Measurements from ENCODE around the gene HOXA13. TPM values are rescaled to one million over a fixed set of nuclear protein-coding genes. Genes with fewer than 3 reads are reported as not detected.
A peak's percentile ranks its signal among the peaks of the same experiment; 100 is the strongest.

HOXA13 gene
- total RNA-seq, 4 donors from 2014 or later = not detected

GRCh38 chr7:27215356-27215755, 15.5 kb upstream of the HOXA13 start:
- Histone ChIP-seq H3K36me3 (no peaks in the 10 kb centered on the region), H3K4me3 (no peak overlapping the region), H3K27me3 (peaks cover 0 to 40% of the 10 kb centered on the region in 2 donors), H3K4me1 (peaks cover 0 to 24% (median 0%) of the 10 kb centered on the region in 4 donors), H3K9me3 (no peaks in the 10 kb centered on the region), H3K27ac (no peak overlapping the region)
- TF ChIP-seq CTCF (IDR thresholded peaks at IDR 0.05) (no peak), POLR2A (IDR thresholded peaks at IDR 0.05) (no peak)
- no peak for DNase-seq

GRCh38 chr7:27214239-27214950, 14.5 kb upstream of the HOXA13 start:
- no peak overlapping the region for H3K4me3 ChIP-seq
- no peaks in the 10 kb centered on the region for H3K9me3 ChIP-seq
- DNase-seq = no peak
- H3K4me1 ChIP-seq = peaks cover 0 to 23% (median 0%) of the 10 kb centered on the region in 4 donors
- H3K27ac ChIP-seq = no peak overlapping the region
- H3K27me3 ChIP-seq = peaks cover 0 to 38% of the 10 kb centered on the region in 2 donors
- no peaks in the 10 kb centered on the region for H3K36me3 ChIP-seq
- TF ChIP-seq CTCF (IDR thresholded peaks at IDR 0.05) (no peak), POLR2A (IDR thresholded peaks at IDR 0.05) (no peak)

DNA sequence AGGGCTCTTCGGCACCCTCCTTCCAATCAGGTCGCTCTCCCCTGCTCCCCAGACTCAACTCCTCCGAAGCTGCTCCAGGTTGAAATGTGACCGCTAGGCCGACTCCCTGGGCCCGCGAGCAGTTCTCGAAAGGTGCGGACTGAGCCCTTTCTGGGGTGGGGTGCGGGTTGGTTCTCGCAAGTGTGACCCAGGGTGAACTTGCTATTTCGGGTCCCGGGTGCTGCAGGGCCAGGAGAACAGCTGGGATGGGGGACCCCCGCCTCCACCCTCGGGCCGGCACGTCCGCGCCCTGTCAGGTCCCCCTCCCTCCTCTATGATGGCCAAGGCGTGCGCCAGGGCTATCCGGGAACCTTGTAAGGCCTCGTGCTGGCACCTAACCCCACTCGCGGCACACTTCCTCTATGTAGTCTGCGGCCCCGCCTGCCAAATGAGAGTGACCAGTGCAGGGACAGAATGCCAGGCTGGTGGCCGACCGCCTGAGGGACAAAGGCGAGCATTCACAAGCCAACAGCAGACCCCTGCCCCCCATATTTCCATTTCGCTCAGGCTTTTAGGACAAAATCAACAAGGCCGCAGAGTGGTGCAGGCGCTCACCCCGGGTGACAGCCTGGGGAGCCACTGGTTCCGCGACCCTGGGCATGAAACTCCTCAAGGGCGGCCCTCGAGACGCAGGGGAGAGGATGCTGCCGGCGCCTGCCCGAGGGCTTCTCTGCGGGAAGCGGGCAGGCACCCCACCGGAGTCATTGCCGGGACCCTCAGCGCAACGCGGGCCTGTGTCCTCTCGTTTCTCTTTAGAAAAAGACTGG, 13.7 kb upstream of the HOXA13 start:
- Histone ChIP-seq H3K27ac (no peak overlapping the region), H3K4me1 (peaks cover 0 to 23% (median 0%) of the 10 kb centered on the region in 4 donors), H3K27me3 (peaks cover 0 to 37% of the 10 kb centered on the region in 2 donors), H3K36me3 (no peaks in the 10 kb centered on the region), H3K9me3 (no peaks in the 10 kb centered on the region), H3K4me3 (no peak overlapping the region)
- peak in 1 of 3 donors; percentile 46 for DNase-seq
- TF ChIP-seq POLR2A (IDR thresholded peaks at IDR 0.05) (no peak), CTCF (IDR thresholded peaks at IDR 0.05) (no peak)

DNA sequence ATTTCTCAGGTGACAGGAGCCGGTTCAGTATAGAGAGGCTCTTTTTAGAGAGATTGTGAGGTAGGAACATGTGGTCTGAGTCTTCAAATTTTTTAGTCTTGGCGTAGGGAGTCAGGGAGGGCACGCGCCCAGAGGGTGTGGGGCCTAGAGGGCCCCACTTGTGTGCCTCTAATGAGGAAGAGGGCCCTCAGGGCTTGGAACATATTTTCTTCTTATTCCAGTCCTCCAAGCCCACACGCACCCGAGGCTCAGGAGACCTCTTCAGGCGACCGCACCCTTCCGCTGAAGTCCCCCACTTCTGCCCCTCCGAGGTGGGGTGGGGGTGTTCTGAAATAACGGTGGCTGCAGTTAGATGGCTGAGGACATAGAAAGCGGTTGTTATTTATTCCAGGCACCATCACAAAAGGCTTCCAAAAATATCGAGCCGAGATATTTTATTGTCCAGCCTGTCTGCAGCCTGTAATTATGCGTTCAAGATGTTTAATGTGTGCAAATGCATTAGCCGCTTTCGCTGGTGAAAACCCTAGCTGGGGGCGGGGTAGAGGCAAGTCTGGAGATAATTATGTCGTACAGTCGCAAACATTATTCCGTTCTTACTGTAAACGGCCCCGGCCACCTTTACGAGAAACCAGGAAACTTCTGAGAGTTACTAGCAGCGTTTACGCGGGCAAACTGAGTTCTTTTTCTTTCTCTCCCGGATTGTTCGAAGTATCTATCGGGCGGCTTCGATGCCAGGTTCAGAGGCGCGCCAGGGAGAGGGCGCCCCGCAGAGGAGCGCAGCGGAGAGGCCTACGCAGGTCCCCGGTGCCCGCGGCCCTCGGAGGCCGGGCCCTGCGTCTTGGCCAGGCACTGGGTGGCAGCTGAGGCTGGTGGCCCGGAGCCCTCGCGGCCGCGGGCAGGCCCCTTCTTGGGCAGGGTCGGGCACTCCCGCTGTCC, 12.9 kb upstream of the HOXA13 start:
- H3K4me1 ChIP-seq = peaks cover 0 to 23% (median 0%) of the 10 kb centered on the region in 4 donors
- H3K4me3 ChIP-seq = no peak overlapping the region
- TF ChIP-seq POLR2A (IDR thresholded peaks at IDR 0.05) = no peak
- TF ChIP-seq CTCF (IDR thresholded peaks at IDR 0.05) = no peak
- H3K27ac ChIP-seq = no peak overlapping the region
- no peaks in the 10 kb centered on the region for H3K9me3 ChIP-seq
- DNase-seq = peak in 1 of 3 donors; percentile 45
- no peaks in the 10 kb centered on the region for H3K36me3 ChIP-seq
- peaks cover 0 to 37% of the 10 kb centered on the region in 2 donors for H3K27me3 ChIP-seq

DNA sequence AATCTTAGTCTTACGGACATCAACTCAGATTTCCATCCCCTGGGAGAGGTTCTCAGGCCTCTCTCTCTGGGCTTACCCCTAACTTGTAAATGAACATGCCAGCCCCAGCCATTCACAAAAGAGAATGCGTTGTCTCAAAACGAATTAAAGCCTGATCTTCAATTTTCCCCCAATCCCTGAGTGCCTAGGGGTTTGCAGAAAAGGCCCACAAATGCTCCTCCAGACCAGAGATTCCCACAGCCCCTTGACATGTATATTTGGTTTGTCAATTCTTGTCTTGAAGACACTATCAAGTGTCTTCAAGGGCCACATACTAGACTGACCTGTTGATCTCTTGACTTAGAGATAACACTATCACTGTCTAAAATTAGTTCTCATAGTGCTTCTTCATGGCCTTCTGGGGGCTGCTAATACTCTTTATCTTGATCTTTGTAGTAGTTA, 11.9 kb upstream of the HOXA13 start:
- no peak overlapping the region for H3K4me3 ChIP-seq
- H3K4me1 ChIP-seq = peaks cover 0 to 23% (median 0%) of the 10 kb centered on the region in 4 donors
- no peak for DNase-seq
- TF ChIP-seq POLR2A (IDR thresholded peaks at IDR 0.05) (no peak), CTCF (IDR thresholded peaks at IDR 0.05) (no peak)
- no peaks in the 10 kb centered on the region for H3K36me3 ChIP-seq
- no peak overlapping the region for H3K27ac ChIP-seq
- H3K9me3 ChIP-seq = no peaks in the 10 kb centered on the region
- peaks cover 0 to 43% of the 10 kb centered on the region in 2 donors for H3K27me3 ChIP-seq

All from Peyer's patch (tissue), 4 donors.